Measurements from ENCODE around the gene GULP1. TPM values are rescaled to one million over a fixed set of nuclear protein-coding genes. Genes with fewer than 3 reads are reported as not detected.

GULP1 gene
- total and polyA plus RNA-seq, 2 experiments from 2014 or later = 94.6 to 181 TPM

- Histone ChIP-seq H3K4me2 (no peak overlapping the region), H3K4me3 (no peak overlapping the region), H2AFZ (no peak overlapping the region), H3K9me2 (ENCODE audit: insufficient read depth) (no peaks in the 10 kb centered on the region), H3K4me1 (ENCODE audit: insufficient read depth) (peaks cover 20% of the 10 kb centered on the region), H4K20me1 (replicated peaks; ENCODE audit: insufficient read depth) (no peaks in the 10 kb centered on the region), H3K27me3 (ENCODE audit: insufficient read depth) (no peaks in the 10 kb centered on the region), H3F3A (replicated peaks; ENCODE audit: low read depth) (no peaks in the 10 kb centered on the region), H3K36me3 (ENCODE audit: insufficient read depth) (no peaks in the 10 kb centered on the region), H3K27ac (ENCODE audit: low read depth) (no peak overlapping the region), H3K79me2 (replicated peaks; ENCODE audit: insufficient read depth) (peaks cover 9% of the 10 kb centered on the region; the same call in 1 of the 2 replicates)
- no peaks in the 10 kb centered on the region for H3K27me3 Mint-ChIP-seq (ENCODE audit: insufficient read depth, low read depth, poor library complexity)
- H3K36me3 Mint-ChIP-seq (ENCODE audit: low read depth) = peaks cover 2% of the 10 kb centered on the region; the same call in 2 of the 3 replicates
- H3K9me3 Mint-ChIP-seq = no peaks in the 10 kb centered on the region
- H3K4me3 Mint-ChIP-seq = no peak overlapping the region
- peaks cover 30% of the 10 kb centered on the region for H3K4me1 Mint-ChIP-seq
- ATAC-seq (no peak), DNase-seq (ENCODE audit: low spot score) (no peak)
- TF ChIP-seq EZH2 (IDR thresholded peaks at IDR 0.05; ENCODE audit: low read depth, unreplicated experiment) = no peak
- no peak for TF ChIP-seq ZNF462 (CRISPR knock-in tag; IDR thresholded peaks at IDR 0.05)
- no peak for TF ChIP-seq STAT1 (IDR thresholded peaks at IDR 0.05; ENCODE audit: unreplicated experiment)
- no peak for TF ChIP-seq CTCF (conservative IDR thresholded peaks at IDR 0.05; ENCODE audit: low read depth in 2 of 2)
- no peak for TF ChIP-seq CREB1 (CRISPR knock-in tag; IDR thresholded peaks at IDR 0.05; ENCODE audit: low read depth)
- no peak for TF ChIP-seq ZNF331 (CRISPR knock-in tag; IDR thresholded peaks at IDR 0.05; ENCODE audit: low read depth)
- no peak for TF ChIP-seq POLR2AphosphoS5 (IDR thresholded peaks at IDR 0.05; ENCODE audit: low read depth)
- TF ChIP-seq ETS1 (IDR thresholded peaks at IDR 0.05) = no peak
- no peak for TF ChIP-seq REST (IDR thresholded peaks at IDR 0.05; ENCODE audit: unreplicated experiment)
- no peak for TF ChIP-seq ZNF114 (CRISPR knock-in tag; IDR thresholded peaks at IDR 0.05)
- H3K27ac Mint-ChIP-seq = no peak overlapping the region
These were observed 212.3 kb downstream of the GULP1 start for GRCh38 chr2:188503975-188504374.

All from GM23338 (cell line).